Measurements from ENCODE around the gene SAFB.
A peak's percentile ranks its signal among the peaks of the same experiment; 100 is the strongest.

Gene SAFB

DNA sequence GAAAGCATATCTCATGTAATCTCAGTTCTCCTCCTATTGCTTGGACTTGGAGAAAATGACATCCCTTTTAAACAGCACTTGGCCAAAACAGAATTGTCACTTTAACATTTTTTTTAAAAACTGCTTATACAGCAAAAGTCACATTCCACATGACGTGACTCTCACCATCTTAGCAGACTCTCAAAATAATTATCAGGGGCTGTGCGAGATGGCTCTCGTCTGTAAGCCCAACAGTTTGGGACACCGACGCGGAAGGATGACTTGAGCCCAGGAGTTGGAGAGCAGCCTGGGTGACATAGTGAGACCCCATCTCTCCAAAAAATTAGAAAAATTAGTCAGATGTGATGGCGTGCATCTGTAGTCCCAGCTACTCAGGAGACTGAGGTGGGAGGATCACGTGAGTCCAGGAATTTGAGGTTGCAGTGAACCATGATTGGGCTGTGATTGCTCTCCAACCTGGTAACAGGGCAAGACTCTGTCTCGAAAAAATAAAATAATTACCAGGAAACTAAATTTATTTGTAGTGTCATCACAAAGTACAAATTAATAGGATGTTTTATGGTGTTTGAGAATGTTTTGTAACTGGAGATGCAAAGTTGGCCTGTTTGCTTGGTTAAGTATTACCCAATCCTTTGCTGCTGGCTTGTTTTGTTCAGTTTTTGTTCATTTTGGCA, 8.8 kb downstream of the SAFB start:
- intact Hi-C loops (cut with DNase I; ENCODE audit: low total_unique reads) = no loop called here
- TF ChIP-seq CTCF (IDR thresholded peaks at IDR 0.05) = no peak
- no peak overlapping the region for H3K4me3 ChIP-seq
- H3K27me3 ChIP-seq = no peaks in the 10 kb centered on the region
- H3K9me3 ChIP-seq = no peaks in the 10 kb centered on the region
- peak overlapping the region; percentile 17 to 30 for H3K27ac ChIP-seq
- no peak for DNase-seq
- peaks cover 0 to 69% (median 33%) of the 10 kb centered on the region in 4 donors for H3K4me1 ChIP-seq
- H3K36me3 ChIP-seq = peaks cover 15 to 25% (median 24%) of the 10 kb centered on the region in 3 donors

- intact Hi-C loops (cut with DNase I; ENCODE audit: low total_unique reads) = no loop called here
- Histone ChIP-seq H3K9me3 (no peaks in the 10 kb centered on the region), H3K27me3 (no peaks in the 10 kb centered on the region), H3K4me1 (peaks cover 0 to 64% (median 28%) of the 10 kb centered on the region in 4 donors), H3K36me3 (peaks cover 10 to 20% (median 19%) of the 10 kb centered on the region in 3 donors), H3K4me3 (no peak overlapping the region), H3K27ac (peak overlapping the region in 1 of 2 donors; percentile 17)
- no peak for TF ChIP-seq CTCF (IDR thresholded peaks at IDR 0.05)
- no peak for DNase-seq
Measured at GRCh38 chr19:5632241-5632612, 9.3 kb downstream of the SAFB start.

DNA sequence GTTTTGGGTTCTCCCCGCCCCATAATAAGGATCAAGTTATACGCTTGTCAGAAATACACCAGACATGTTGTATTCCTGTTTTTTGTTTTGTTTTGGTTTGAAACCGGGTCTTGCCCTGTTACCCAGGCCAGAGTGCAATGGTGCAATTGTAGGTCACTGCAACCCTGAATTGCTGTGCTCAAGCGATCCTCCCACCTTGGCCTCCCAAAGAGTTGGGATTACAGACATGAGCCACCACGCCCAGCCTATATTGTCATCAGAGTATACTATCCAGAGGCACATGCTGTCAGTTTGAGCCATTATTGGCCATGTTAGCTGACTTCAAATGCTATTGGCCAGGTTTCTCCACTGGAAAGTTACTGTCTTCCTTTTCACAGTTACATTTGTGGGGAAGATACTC, 9.8 kb downstream of the SAFB start:
- TF ChIP-seq CTCF (IDR thresholded peaks at IDR 0.05) = no peak
- H3K4me1 ChIP-seq = peaks cover 0 to 64% (median 31%) of the 10 kb centered on the region in 4 donors
- no peaks in the 10 kb centered on the region for H3K27me3 ChIP-seq
- DNase-seq = no peak
- no peaks in the 10 kb centered on the region for H3K9me3 ChIP-seq
- H3K36me3 ChIP-seq = peaks cover 8 to 17% (median 15%) of the 10 kb centered on the region in 3 donors
- no peak overlapping the region for H3K4me3 ChIP-seq
- no peak overlapping the region for H3K27ac ChIP-seq
- intact Hi-C loops (cut with DNase I; ENCODE audit: low total_unique reads) = no loop called here

GRCh38 chr19:5635427-5635826, 12.5 kb downstream of the SAFB start:
- TF ChIP-seq CTCF (IDR thresholded peaks at IDR 0.05) = no peak
- intact Hi-C loops (cut with DNase I; ENCODE audit: low total_unique reads) = no loop called here

GRCh38 chr19:5637971-5638370, 15.1 kb downstream of the SAFB start:
- no peak overlapping the region for H3K4me3 ChIP-seq
- no peak for TF ChIP-seq CTCF (IDR thresholded peaks at IDR 0.05)
- H3K4me1 ChIP-seq = peaks cover 0 to 21% (median 7%) of the 10 kb centered on the region in 4 donors
- no peak for DNase-seq
- intact Hi-C loops (cut with DNase I; ENCODE audit: low total_unique reads) = no loop called here
- H3K27ac ChIP-seq = no peak overlapping the region
- H3K9me3 ChIP-seq = no peaks in the 10 kb centered on the region
- peaks cover 10 to 18% (median 15%) of the 10 kb centered on the region in 3 donors for H3K36me3 ChIP-seq
- H3K27me3 ChIP-seq = no peaks in the 10 kb centered on the region

More at GRCh38 chr19:5635427-5635826, 12.5 kb downstream of the SAFB start:
- no peak for DNase-seq
- Histone ChIP-seq H3K4me3 (no peak overlapping the region), H3K36me3 (no peaks in the 10 kb centered on the region), H3K4me1 (peaks cover 0 to 46% (median 24%) of the 10 kb centered on the region in 4 donors), H3K27ac (no peak overlapping the region), H3K27me3 (no peaks in the 10 kb centered on the region), H3K9me3 (no peaks in the 10 kb centered on the region)
